Activated T-cell treated with anti-CD3 and anti-CD28 coated beads, Interleukin-2, amount 50 U/mL, for 48 hours (primary cell): ENCODE results near the gene F5.
A peak's percentile ranks its signal among the peaks of the same experiment; 100 is the strongest.

Experiments
- DNase-seq, 2 experiments: peaks; one replicate each; pipeline ENCODE4 v3.0.0-alpha.2; 2020

The F5 gene

GRCh38 chr1:169588112-169588511 lies 1.8 kb upstream of the F5 start:
- DNase-seq = no peak

- DNase-seq = no peak
These were observed 250 bp downstream of the F5 start for GRCh38 chr1:169586067-169586394.

DNA sequence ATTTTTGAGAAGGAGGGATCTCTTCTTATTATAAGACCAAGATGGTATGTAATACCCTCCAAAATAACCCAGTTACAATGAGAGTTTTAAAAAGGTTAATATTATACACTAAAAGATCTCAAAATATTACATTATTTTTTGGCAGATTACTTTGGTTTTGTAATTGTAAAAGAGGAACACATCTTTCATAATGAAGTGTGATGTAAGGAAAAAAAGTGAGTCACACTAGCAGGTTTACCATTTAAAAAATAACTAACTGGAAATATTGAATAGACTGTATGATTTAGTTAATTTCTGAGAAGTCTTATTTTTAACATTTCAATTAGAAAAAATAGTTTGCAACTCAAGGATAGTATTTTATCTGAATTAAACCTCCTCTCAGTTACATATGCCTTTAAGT lies 1.1 kb downstream of the F5 start:
- no peak for DNase-seq

DNA sequence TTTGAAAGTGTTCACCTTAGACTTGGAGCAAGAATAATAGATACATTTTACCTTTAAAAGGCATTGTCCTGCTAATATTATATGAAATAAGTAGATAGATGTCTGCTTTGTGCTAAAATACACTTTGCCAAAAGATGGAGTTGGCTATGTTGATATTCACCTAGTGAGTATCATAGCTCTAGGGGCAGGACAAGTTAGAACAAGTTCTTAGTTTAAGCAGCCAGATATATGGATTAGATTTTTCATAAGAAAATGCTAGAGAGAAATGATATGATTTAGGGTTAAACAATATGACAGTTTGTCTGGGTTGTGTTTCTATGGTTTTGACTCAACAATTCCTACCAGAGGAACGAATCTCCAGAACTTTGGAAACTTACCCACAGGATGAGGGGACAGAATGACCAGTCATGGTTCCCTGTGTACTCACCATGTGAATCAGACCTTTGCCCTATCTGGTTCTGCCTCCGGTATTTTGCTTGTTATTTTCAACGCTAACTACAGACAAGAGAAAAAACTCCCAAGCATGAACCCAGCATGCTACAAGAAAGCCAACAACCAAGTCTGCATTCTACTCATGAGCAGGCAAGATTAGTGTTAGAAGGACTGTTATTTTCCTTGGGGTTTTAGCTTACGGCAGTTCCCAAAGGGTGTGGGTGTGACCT lies 1.7 kb downstream of the F5 start:
- DNase-seq = peak; percentile 40 to 45

DNA sequence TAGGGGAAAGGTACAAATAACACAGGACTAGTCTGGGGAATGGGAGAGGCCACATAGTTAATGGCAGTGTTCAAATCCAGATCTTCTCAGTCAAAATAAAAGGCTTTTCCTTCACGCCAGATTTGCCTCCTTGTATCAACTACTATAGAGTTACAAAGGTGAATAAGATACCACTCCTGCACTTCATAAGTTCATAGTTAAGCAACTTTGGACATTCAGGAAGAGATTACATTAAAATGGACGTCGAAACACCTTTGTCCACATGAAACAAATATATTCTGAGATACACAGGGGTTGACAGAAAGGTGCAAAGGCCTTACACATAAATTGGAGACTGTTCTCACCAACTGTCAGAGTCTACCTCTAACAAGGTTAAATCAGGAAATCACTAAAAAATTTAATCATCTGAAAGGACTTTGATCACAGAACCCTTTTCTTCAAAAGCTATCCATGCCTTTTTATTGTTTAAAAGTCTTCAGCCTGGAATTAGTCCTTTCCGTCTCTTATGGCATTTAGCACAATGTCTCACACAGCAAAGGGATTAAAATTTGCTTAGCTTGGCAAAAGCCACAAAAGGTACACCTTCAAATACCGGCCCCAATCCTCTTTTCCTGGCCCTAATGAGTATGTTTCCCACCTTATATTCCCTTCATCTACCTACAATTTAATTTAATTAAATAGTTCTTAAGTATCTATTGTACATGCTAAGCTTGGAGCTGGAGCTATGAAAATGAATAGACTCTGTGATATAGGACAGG lies 8.1 kb downstream of the F5 start:
- DNase-seq = no peak

- DNase-seq = no peak
These were observed 9.3 kb downstream of the F5 start for GRCh38 chr1:169576935-169577331.

DNA sequence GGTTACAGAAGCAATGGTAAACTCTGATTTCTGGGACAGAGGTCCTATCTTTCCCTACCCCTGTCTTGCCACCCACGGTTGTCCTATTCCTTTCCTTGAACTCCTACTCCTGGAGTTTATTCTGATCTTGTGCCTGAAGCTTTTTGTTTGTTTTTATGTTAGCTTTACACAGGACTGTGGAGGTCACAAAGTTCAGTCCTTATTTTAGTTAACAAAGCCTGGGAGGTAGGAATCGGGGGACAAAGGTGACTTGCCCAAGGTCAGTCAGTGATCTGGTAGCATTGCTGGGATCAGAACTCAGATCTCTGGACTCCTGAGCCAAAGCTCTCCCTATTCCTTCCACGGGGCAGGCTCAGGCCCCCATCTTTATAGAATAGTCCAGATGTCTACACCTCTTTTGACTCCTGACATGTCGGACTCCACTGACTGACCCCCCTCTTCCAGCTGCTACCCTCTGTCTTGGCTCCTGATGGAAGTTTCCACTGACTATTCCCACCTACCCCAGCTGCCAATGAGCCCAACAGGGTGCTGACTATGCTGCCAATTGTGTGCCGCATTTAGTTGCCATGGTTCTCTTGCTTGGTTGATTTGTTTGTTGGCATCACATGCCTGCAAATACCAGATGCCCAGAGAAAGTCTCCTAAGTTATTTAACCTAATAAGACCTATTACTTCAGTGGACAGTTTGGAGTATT lies 9.9 kb downstream of the F5 start:
- no peak for DNase-seq

- DNase-seq = no peak
These were observed 11.9 kb downstream of the F5 start for GRCh38 chr1:169574336-169574735.

- no peak for DNase-seq
These were observed 14.1 kb downstream of the F5 start for GRCh38 chr1:169572187-169572586.

DNA sequence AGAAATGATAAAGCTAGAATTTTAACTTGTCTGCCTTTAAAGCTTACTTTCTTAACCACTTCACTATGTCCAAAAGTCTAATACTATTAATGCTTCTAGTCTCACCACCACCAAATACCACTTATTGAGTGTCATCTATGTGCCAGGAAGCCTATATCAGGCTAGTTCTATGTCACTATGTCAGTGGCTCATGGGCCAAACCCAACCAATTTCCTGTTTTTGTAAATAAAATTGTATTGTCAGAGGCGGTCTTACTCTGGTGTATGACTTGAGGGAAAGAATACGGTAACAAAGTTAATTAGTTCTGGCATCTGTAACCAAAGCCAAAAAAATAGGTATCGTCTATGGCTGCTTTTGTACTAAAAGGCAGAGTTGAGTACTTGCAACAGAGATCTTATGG lies 14.8 kb downstream of the F5 start:
- DNase-seq = no peak

DNA sequence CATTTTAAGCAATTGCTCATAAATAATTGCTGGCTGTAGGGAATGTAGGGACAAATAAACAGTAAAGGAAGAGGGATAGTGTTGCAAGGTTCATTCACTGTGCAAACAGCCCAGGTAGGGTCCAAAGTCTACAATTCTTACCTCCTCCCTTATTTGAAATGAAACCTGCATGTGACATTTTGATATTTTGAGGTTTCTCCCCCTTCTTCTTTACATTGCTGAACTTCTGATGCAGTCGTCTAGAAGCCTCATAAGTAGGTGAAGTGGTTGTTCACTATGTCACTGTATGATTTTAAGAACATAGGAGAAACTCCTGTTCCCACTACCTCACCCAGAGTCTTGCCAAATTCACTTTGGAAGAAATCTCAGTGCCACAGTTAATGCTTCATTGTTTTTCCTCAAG lies 16.1 kb downstream of the F5 start:
- no peak for DNase-seq

- DNase-seq = no peak
These were observed 17.8 kb downstream of the F5 start for GRCh38 chr1:169568497-169568896.

DNA sequence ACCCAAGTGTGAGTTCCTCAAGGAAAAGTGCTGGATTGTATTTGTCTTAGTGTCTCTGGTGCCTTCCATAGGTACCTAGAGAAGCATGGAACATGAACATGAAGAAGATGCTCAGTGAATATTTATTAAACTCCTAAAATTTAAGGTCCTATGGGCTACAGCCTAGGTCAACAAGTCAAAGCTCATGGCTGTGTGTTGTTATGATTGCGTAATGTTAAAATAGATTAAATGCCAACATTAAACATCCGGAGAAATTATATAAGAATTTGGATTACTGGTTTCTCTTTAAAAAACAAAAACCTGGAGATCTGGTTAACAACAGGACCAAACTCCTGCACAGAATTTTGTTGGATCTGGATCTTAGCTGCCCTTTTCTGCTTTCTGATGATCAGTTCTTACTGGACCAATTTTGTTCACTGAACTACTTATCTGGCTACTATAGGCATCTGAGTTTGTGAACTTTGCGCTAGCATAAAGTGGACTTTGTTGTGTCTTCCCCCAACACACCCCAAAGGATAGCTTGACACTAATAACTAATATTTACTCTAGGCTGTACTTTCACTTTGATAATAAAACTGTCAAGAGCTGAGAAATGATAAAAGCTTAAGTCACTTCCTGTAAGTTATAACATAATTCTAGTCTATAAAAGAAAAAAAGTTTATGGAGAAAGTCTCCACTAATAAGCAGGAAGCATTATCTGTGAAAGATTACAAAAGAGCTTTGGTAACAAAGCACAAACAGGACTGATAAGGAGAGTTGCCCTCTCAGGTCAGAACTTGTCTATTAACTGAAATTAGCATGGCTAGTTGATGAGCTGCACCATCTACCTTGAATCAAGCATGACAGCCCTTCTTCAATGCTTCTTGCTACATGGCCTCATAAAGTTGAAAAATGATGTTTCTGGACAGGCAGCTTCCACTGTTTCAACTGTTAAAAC lies 20.7 kb downstream of the F5 start:
- no peak for DNase-seq

GRCh38 chr1:169563650-169564049 lies 22.6 kb downstream of the F5 start:
- no peak for DNase-seq

- DNase-seq = no peak
These were observed 23.2 kb downstream of the F5 start for GRCh38 chr1:169563019-169563615.

GRCh38 chr1:169561692-169562091 lies 24.6 kb downstream of the F5 start:
- no peak for DNase-seq

DNA sequence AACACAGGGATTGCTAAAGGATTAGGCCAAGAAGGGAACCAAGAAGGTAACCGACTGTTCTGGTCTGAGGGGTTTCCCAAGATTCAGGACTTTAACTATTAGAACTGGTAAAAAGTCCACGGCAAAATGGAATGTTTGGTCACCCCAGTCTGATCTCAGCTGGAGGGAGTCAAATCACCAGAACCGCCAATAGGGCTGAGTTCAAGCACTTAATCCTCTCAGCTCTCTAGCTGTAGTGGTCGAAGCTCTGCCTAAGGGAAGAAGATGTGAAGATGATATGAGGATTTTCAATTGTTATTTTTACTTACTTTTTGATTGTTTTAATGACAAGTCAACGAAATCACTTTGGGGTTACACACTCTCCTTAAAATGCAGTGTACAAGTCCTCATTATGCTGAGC lies 29.1 kb downstream of the F5 start:
- DNase-seq = no peak

- no peak for DNase-seq
These were observed 36.0 kb downstream of the F5 start for GRCh38 chr1:169550294-169550693.

GRCh38 chr1:169548282-169548681 lies 38.0 kb downstream of the F5 start:
- no peak for DNase-seq

GRCh38 chr1:169546087-169546995 lies 39.9 kb downstream of the F5 start:
- peak in 1 of 2 experiments; percentile 22 for DNase-seq

DNA sequence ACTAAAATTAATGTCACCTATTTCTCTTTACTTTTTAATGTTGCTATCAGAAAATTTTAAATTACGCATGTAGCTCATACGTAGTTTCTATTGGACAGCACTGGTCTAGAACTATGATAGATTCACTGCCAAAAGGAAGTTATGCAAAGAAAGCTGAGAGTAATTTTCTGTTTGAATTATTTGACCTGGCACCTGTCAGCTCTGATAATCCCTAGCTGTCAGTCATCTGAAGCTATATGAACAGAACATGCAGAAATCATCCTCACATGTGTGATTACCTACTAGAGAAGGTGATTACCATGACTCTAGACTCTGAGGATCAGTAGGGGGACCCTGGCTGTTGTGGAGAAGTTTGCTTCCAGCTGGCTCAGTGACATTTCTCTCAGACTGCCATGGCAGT lies 40.8 kb downstream of the F5 start:
- no peak for DNase-seq
